Activated CD4-positive, alpha-beta T cell treated with anti-CD3 and anti-CD28 coated beads, Interleukin-2, amount 50 U/mL, for 48 hours (primary cell): Measurements from ENCODE around the gene MYO3A.

Experiments
- DNase-seq, 2 experiments: peaks; one replicate each; pipeline ENCODE4 v3.0.0-alpha.2; 2020

Gene MYO3A

GRCh38 chr10:25933653-25934608, at the start of gene MYO3A:
Gene MYO3A (plus strand): TSS chr10:25934229. CDS start chr10:25952111, 17,882 bp downstream.
- DNase-seq: no peak

GRCh38 chr10:25888627-25889026, 45.4 kb upstream of the MYO3A start:
- no peak for DNase-seq

- DNase-seq: no peak
Measured at GRCh38 chr10:25890995-25891394, 43.0 kb upstream of the MYO3A start.

GRCh38 chr10:25895856-25896255, 38.2 kb upstream of the MYO3A start:
- no peak for DNase-seq

- no peak for DNase-seq
Measured at GRCh38 chr10:25896421-25896820, 37.6 kb upstream of the MYO3A start.

- no peak for DNase-seq
Measured at GRCh38 chr10:25899304-25899703, 34.7 kb upstream of the MYO3A start.

GRCh38 chr10:25901199-25901598, 32.8 kb upstream of the MYO3A start:
- no peak for DNase-seq

GRCh38 chr10:25902002-25902401, 32.0 kb upstream of the MYO3A start:
- DNase-seq: no peak

GRCh38 chr10:25907261-25907660, 26.8 kb upstream of the MYO3A start:
- DNase-seq: no peak

GRCh38 chr10:25912866-25913265, 21.2 kb upstream of the MYO3A start:
- no peak for DNase-seq

GRCh38 chr10:25914776-25915175, 19.3 kb upstream of the MYO3A start:
- no peak for DNase-seq

- peak; percentile 13 for DNase-seq
Measured at GRCh38 chr10:25934621-25935139, 651 bp downstream of the MYO3A start.

GRCh38 chr10:25938405-25938804, 4.4 kb downstream of the MYO3A start:
- DNase-seq: no peak

- no peak for DNase-seq
Measured at GRCh38 chr10:25944771-25945170, 10.7 kb downstream of the MYO3A start.

- no peak for DNase-seq
Measured at GRCh38 chr10:25952857-25953256, 18.8 kb downstream of the MYO3A start.

- no peak for DNase-seq
Measured at GRCh38 chr10:25954851-25955250, 20.8 kb downstream of the MYO3A start.

- no peak for DNase-seq
Measured at GRCh38 chr10:25959540-25960232, 25.7 kb downstream of the MYO3A start.

GRCh38 chr10:25965584-25965983, 31.6 kb downstream of the MYO3A start:
- no peak for DNase-seq

GRCh38 chr10:25966844-25967243, 32.8 kb downstream of the MYO3A start:
- no peak for DNase-seq

- DNase-seq: no peak
Measured at GRCh38 chr10:25972631-25973030, 38.6 kb downstream of the MYO3A start.

GRCh38 chr10:25974897-25975459, 40.9 kb downstream of the MYO3A start:
- DNase-seq: no peak

GRCh38 chr10:25978771-25979170, 44.7 kb downstream of the MYO3A start:
- no peak for DNase-seq

GRCh38 chr10:25982107-25982506, 48.1 kb downstream of the MYO3A start:
- DNase-seq: no peak
